Sciatic nerve (tissue), 2 donors: ENCODE results near the gene MYO3B. TPM values are rescaled to one million over a fixed set of nuclear protein-coding genes. Genes with fewer than 3 reads are reported as not detected.
"Not testable (repeated sequence)": the region's sequence is repeated elsewhere in the genome, so short reads cannot be mapped to it uniquely, and the experiment has no call there.

Experiments used
- ATAC-seq: fragments of 200-7000 bp; cut with Tn5 transposase; one replicate; pipeline ENCODE4 v1.9.1; 2020; ENCODE audit warnings: mild to moderate bottlenecking, moderate library complexity
- DNase-seq: peaks from one replicate; pipeline ENCODE4 v3.0.0-alpha.2; 2020; ENCODE audit warnings: low spot score
- intact Hi-C: fragments of 100-400 bp; cut with DNase I; formaldehyde crosslinking; loops from one replicate; pipeline ENCODE4 v1.14.2; 2022
- total RNA-seq: library from RNA; stranded (reverse); fragmentation: NEBNext Ultra II Directional; extraction: Animal tissue kit (Norgen Biotek cat#: 25700); gene quantifications from one replicate; pipeline ENCODE4 v1.2.1, GENCODE V29; 2021
- donor health status: DM: no; HTN: no; CAD: no.
- donor health status: DM: no; HTN: no; CAD: no.

MYO3B gene
- total RNA-seq, 1 donor from 2014 or later, result 0.13 TPM

GRCh38 chr2:170428868-170429267 is 250.9 kb downstream of the MYO3B start:
- no peak for DNase-seq
- no peak for ATAC-seq
- intact Hi-C loops, result no loop called here

GRCh38 chr2:170432823-170433222 is 254.9 kb downstream of the MYO3B start:
- intact Hi-C loops, result no loop called here
- DNase-seq, result no peak
- no peak for ATAC-seq

- DNase-seq (no peak), ATAC-seq (no peak)
- intact Hi-C loops, result no loop called here
Observed at GRCh38 chr2:170433448-170433847, 255.5 kb downstream of the MYO3B start.

GRCh38 chr2:170434396-170434795 is 256.4 kb downstream of the MYO3B start:
- ATAC-seq, intact Hi-C loops, DNase-seq: not testable (repeated sequence)

GRCh38 chr2:170434900-170435621 is 257.1 kb downstream of the MYO3B start:
- no peak for ATAC-seq
- no peak for DNase-seq
- intact Hi-C loops, result no loop called here

- intact Hi-C loops, result no loop called here
- ATAC-seq (no peak), DNase-seq (no peak)
Observed at GRCh38 chr2:170436077-170436943, 258.4 kb downstream of the MYO3B start.

- ATAC-seq, result no peak
- intact Hi-C loops, result no loop called here
Observed at GRCh38 chr2:170446078-170446477, 268.1 kb downstream of the MYO3B start.

GRCh38 chr2:170449034-170449433 is 271.1 kb downstream of the MYO3B start:
- ATAC-seq (no peak), DNase-seq (no peak)
- intact Hi-C loops, result no loop called here

More at GRCh38 chr2:170446078-170446477, 268.1 kb downstream of the MYO3B start:
- DNase-seq, result no peak

- no peak for DNase-seq
- ATAC-seq, result no peak
- intact Hi-C loops, result no loop called here
Observed at GRCh38 chr2:170454471-170455372, 276.8 kb downstream of the MYO3B start.

GRCh38 chr2:170455617-170456426 is 277.9 kb downstream of the MYO3B start:
- ATAC-seq (no peak), DNase-seq (no peak)
- intact Hi-C loops, result no loop called here

- ATAC-seq (no peak), DNase-seq (no peak)
- intact Hi-C loops, result no loop called here
Observed at GRCh38 chr2:170456914-170457313, 279.0 kb downstream of the MYO3B start.

GRCh38 chr2:170457742-170458141 is 279.8 kb downstream of the MYO3B start:
- intact Hi-C loops, result no loop called here
- no peak for DNase-seq

GRCh38 chr2:170461889-170462288 is 283.9 kb downstream of the MYO3B start:
- ATAC-seq (peak; percentile 46), DNase-seq (no peak)
- intact Hi-C loops, result no loop called here

More at GRCh38 chr2:170457742-170458141, 279.8 kb downstream of the MYO3B start:
- ATAC-seq, result no peak

GRCh38 chr2:170462433-170463205 is 284.7 kb downstream of the MYO3B start:
- intact Hi-C loops, result no loop called here
- DNase-seq, result no peak
- ATAC-seq, result no peak

- DNase-seq, result no peak
- intact Hi-C loops, result no loop called here
- ATAC-seq, result no peak
Observed at GRCh38 chr2:170463206-170463537, 285.2 kb downstream of the MYO3B start.

GRCh38 chr2:170464268-170464667 is 286.3 kb downstream of the MYO3B start:
- no peak for ATAC-seq
- intact Hi-C loops, result no loop called here
- no peak for DNase-seq

- no peak for DNase-seq
- ATAC-seq, result no peak
- intact Hi-C loops, result no loop called here
Observed at GRCh38 chr2:170465241-170465640, 287.3 kb downstream of the MYO3B start.

- DNase-seq (no peak), ATAC-seq (no peak)
- intact Hi-C loops, result no loop called here
Observed at GRCh38 chr2:170466632-170467031, 288.7 kb downstream of the MYO3B start.
